H1 (cell line): ENCODE data around the gene TEKT5.

Source experiments
- CBX5 ChIP-seq: fragments of 300-800, 300-1000 bp; sonication (generic); IDR thresholded peaks from 2 replicates; pipeline ENCODE4 v1.7.1; 2016; ENCODE audit warnings: antibody characterized with exemption, low read length, low read depth
- POLR2A ChIP-seq, 2 experiments: IDR thresholded peaks; 1 replicate in 1 of 2; 2 replicates in 1 of 2; pipeline ENCODE4 v1.6.1; 2011; ENCODE audit warnings: low read depth in 2 of 2, low read length in 2 of 2, mild to moderate bottlenecking in 2 of 2; ENCODE audit errors: control extremely low read depth in 1 of 2
- POLR2AphosphoS5 ChIP-seq: IDR thresholded peaks from 2 replicates; pipeline ENCODE4 v1.6.1; 2011; ENCODE audit warnings: low read depth, low read length
- SP1 ChIP-seq: IDR thresholded peaks from 2 replicates; pipeline ENCODE4 v1.6.1; 2011; ENCODE audit warnings: low read depth, low read length
- TCF12 ChIP-seq: IDR thresholded peaks from 2 replicates; pipeline ENCODE4 v1.6.1; 2011; ENCODE audit warnings: low read depth, mild to moderate bottlenecking, low read length
- YY1 ChIP-seq: IDR thresholded peaks from 2 replicates; pipeline ENCODE4 v1.6.1; 2011; ENCODE audit warnings: low read depth, mild to moderate bottlenecking, low read length
- TF ChIP-seq, protein P1 (sequence below), 3 experiments: IDR thresholded peaks; 1 replicate in 2 of 3; 2 replicates in 1 of 3; pipeline versions ENCODE4 v1.5.1 to v1.6.1; 2011; ENCODE audit warnings: low read length in 3 of 3, mild to moderate bottlenecking in 3 of 3, inconsistent platforms in 2 of 3, low read depth in 1 of 3, moderate library complexity in 1 of 3; ENCODE audit not compliant: insufficient read depth in 1 of 3; ENCODE audit errors: control extremely low read depth in 1 of 3
- TF ChIP-seq, protein P2 (sequence below): IDR thresholded peaks from 2 replicates; pipeline ENCODE4 v1.6.1; 2012; ENCODE audit warnings: low read length, inconsistent platforms

DNA sequence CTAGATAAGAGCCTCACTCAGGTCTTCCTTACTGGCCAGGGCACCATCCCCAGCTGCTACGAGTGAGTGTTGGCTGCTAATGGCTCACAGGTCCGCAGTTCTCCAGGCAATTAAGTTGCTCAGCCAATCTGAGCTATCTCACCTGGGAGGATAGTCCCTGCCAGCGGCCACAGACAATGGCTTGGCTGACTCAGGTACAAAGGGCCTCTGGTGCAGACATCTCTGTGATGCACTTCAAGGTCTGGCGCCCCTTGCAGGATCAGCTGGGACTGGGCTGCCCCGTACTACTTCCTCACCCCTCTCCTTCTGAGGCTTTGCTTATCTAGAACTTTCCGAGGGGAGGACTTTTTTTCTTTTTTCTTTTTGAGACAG, 65.2 kb downstream of the TEKT5 start:
- TF ChIP-seq POLR2A (IDR thresholded peaks at IDR 0.05; ENCODE audit: control extremely low read depth in 1 of 2, low read depth in 2 of 2, low read length in 2 of 2) (no peak), TCF12 (no peak), YY1 (0 out of 2 replicates have a peak, but pooled peaks have one; percentile 49), CBX5 (no peak), SP1 (no peak), POLR2AphosphoS5 (no peak)
- TF ChIP-seq, protein P1, sequence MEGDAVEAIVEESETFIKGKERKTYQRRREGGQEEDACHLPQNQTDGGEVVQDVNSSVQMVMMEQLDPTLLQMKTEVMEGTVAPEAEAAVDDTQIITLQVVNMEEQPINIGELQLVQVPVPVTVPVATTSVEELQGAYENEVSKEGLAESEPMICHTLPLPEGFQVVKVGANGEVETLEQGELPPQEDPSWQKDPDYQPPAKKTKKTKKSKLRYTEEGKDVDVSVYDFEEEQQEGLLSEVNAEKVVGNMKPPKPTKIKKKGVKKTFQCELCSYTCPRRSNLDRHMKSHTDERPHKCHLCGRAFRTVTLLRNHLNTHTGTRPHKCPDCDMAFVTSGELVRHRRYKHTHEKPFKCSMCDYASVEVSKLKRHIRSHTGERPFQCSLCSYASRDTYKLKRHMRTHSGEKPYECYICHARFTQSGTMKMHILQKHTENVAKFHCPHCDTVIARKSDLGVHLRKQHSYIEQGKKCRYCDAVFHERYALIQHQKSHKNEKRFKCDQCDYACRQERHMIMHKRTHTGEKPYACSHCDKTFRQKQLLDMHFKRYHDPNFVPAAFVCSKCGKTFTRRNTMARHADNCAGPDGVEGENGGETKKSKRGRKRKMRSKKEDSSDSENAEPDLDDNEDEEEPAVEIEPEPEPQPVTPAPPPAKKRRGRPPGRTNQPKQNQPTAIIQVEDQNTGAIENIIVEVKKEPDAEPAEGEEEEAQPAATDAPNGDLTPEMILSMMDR (IDR thresholded peaks at IDR 0.05; ENCODE audit: control extremely low read depth in 1 of 3, insufficient read depth in 1 of 3, low read depth in 1 of 3, low read length in 3 of 3) = peak; percentile 47 to 71 (median 67)
- TF ChIP-seq, protein P2, sequence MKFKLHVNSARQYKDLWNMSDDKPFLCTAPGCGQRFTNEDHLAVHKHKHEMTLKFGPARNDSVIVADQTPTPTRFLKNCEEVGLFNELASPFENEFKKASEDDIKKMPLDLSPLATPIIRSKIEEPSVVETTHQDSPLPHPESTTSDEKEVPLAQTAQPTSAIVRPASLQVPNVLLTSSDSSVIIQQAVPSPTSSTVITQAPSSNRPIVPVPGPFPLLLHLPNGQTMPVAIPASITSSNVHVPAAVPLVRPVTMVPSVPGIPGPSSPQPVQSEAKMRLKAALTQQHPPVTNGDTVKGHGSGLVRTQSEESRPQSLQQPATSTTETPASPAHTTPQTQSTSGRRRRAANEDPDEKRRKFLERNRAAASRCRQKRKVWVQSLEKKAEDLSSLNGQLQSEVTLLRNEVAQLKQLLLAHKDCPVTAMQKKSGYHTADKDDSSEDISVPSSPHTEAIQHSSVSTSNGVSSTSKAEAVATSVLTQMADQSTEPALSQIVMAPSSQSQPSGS = no peak
